HG02759 (cell line): Measurements from ENCODE around the gene MEOX2.

Experiments
- ATAC-seq: cut with Tn5 transposase; IDR thresholded peaks from one replicate; pipeline ENCODE4 v1.9.1; 2021; ENCODE audit warnings: mild to moderate bottlenecking, moderate library complexity; ENCODE audit not compliant: unreplicated experiment

Gene MEOX2

GRCh38 chr7:15681631-15682030 is 4.9 kb downstream of the MEOX2 start:
- ATAC-seq, result no peak

- ATAC-seq, result no peak
These were observed 5.3 kb downstream of the MEOX2 start for GRCh38 chr7:15681186-15681585.

- no peak for ATAC-seq
These were observed 6.0 kb downstream of the MEOX2 start for GRCh38 chr7:15680446-15680845.

GRCh38 chr7:15679306-15679705 is 7.2 kb downstream of the MEOX2 start:
- no peak for ATAC-seq

- ATAC-seq, result no peak
These were observed 7.8 kb downstream of the MEOX2 start for GRCh38 chr7:15678653-15679052.

- no peak for ATAC-seq
These were observed 11.1 kb downstream of the MEOX2 start for GRCh38 chr7:15675379-15675778.

GRCh38 chr7:15674586-15674985 is 11.9 kb downstream of the MEOX2 start:
- ATAC-seq, result no peak

- no peak for ATAC-seq
These were observed 16.9 kb downstream of the MEOX2 start for GRCh38 chr7:15669443-15670090.

- no peak for ATAC-seq
These were observed 18.5 kb downstream of the MEOX2 start for GRCh38 chr7:15667991-15668390.

- ATAC-seq, result no peak
These were observed 24.0 kb downstream of the MEOX2 start for GRCh38 chr7:15662451-15662850.

- no peak for ATAC-seq
These were observed 28.2 kb downstream of the MEOX2 start for GRCh38 chr7:15658247-15658646.

- no peak for ATAC-seq
These were observed 33.6 kb downstream of the MEOX2 start for GRCh38 chr7:15652776-15653290.

GRCh38 chr7:15651693-15652092 is 34.8 kb downstream of the MEOX2 start:
- no peak for ATAC-seq

- ATAC-seq, result no peak
These were observed 35.7 kb downstream of the MEOX2 start for GRCh38 chr7:15650787-15651186.

GRCh38 chr7:15648461-15648961 is 38.0 kb downstream of the MEOX2 start:
- ATAC-seq, result no peak

GRCh38 chr7:15647309-15647708 is 39.2 kb downstream of the MEOX2 start:
- no peak for ATAC-seq

GRCh38 chr7:15643000-15643705 is 43.3 kb downstream of the MEOX2 start:
- no peak for ATAC-seq

- no peak for ATAC-seq
These were observed 57.6 kb downstream of the MEOX2 start for GRCh38 chr7:15628876-15629275.

GRCh38 chr7:15626041-15626440 is 60.4 kb downstream of the MEOX2 start:
- ATAC-seq, result no peak

GRCh38 chr7:15625466-15625865 is 61.0 kb downstream of the MEOX2 start:
- no peak for ATAC-seq

- no peak for ATAC-seq
These were observed 65.0 kb downstream of the MEOX2 start for GRCh38 chr7:15621468-15621867.

GRCh38 chr7:15620491-15621185 is 65.8 kb downstream of the MEOX2 start:
- ATAC-seq, result no peak
